IgD-negative memory B cell (primary cell): ENCODE results near the gene ZNF800. TPM values are rescaled to one million over a fixed set of nuclear protein-coding genes. Genes with fewer than 3 reads are reported as not detected.

ENCODE experiments used
- H3K27ac Mint-ChIP-seq, 3 donors: one replicate each; pipeline ENCODE4 v1.8.0; 2020 to 2022; ENCODE audit warnings: mild to moderate bottlenecking in 3 of 3, mixed read lengths in 3 of 3, moderate library complexity in 1 of 3
- H3K27me3 Mint-ChIP-seq: one replicate; pipeline ENCODE4 v1.8.0; 2021; ENCODE audit warnings: mixed read lengths
- H3K36me3 Mint-ChIP-seq: one replicate; pipeline ENCODE4 v1.8.0; 2020; ENCODE audit warnings: mild to moderate bottlenecking, mixed read lengths
- H3K4me1 Mint-ChIP-seq, 3 donors: one replicate each; pipeline ENCODE4 v1.8.0; 2020 to 2022; ENCODE audit warnings: mixed read lengths in 3 of 3, mild to moderate bottlenecking in 1 of 3
- H3K4me3 Mint-ChIP-seq, 4 donors: one replicate each; pipeline ENCODE4 v1.8.0; 2020 to 2022; ENCODE audit warnings: mild to moderate bottlenecking in 4 of 4, mixed read lengths in 4 of 4, moderate library complexity in 3 of 4
- H3K9me3 Mint-ChIP-seq, 3 donors: one replicate each; pipeline ENCODE4 v1.8.0; 2020 to 2021; ENCODE audit warnings: mixed read lengths in 3 of 3, mild to moderate bottlenecking in 1 of 3
- polyA plus RNA-seq: library from polyadenylated mRNA; unstranded; fragments of 300-500 nt; fragmentation: Illumina TruSeq; gene quantifications from one replicate; pipeline ENCODE4 v1.2.3, GENCODE V29; 2021

The ZNF800 gene
- polyA plus RNA-seq, 1 donor from 2014 or later = 51.9 TPM

DNA sequence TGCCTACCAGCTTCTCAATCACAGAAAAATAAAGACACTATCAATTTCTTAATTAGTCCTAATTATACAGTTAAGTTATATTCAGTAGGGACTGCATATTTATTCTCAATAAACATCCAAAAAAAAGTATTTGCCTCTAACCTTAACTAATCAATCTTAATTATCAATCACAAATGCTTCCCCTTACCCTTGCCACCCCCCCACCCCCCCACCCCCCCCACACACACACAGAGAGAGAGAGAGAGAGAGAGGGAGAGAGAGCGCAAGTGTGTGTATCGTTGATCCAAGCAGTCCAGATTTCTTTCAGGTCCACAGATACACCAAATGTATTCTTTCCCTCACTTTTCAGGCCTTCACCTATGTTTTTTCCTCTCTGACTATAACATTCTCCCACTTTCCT lies 12.9 kb downstream of the ZNF800 start:
- H3K27me3 Mint-ChIP-seq = no peaks in the 10 kb centered on the region
- H3K27ac Mint-ChIP-seq = no peak overlapping the region
- peaks cover 2% of the 10 kb centered on the region for H3K36me3 Mint-ChIP-seq
- H3K9me3 Mint-ChIP-seq = no peaks in the 10 kb centered on the region
- H3K4me1 Mint-ChIP-seq = peaks cover 26 to 44% (median 38%) of the 10 kb centered on the region in 3 donors
- H3K4me3 Mint-ChIP-seq = no peak overlapping the region

DNA sequence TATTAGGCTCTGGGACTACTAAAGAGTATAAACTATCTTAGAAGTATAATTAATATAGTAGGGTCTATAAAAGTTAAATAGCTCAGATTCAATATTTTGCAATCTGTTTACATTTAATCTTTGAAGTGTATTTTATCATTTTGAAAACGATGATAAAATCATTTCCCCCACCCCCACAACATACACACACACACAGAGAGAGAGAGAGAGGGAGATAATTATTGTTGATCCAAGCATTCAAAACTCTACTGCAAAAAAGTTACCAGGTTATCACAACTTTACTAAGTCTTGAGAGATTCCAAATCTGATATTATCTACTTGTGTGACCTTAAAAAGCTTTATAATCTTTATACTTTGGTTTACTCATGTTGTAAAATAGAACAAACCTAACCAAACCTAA lies 14.0 kb downstream of the ZNF800 start:
- no peak overlapping the region for H3K27ac Mint-ChIP-seq
- peaks cover 29 to 45% (median 38%) of the 10 kb centered on the region in 3 donors for H3K4me1 Mint-ChIP-seq
- H3K27me3 Mint-ChIP-seq = no peaks in the 10 kb centered on the region

DNA sequence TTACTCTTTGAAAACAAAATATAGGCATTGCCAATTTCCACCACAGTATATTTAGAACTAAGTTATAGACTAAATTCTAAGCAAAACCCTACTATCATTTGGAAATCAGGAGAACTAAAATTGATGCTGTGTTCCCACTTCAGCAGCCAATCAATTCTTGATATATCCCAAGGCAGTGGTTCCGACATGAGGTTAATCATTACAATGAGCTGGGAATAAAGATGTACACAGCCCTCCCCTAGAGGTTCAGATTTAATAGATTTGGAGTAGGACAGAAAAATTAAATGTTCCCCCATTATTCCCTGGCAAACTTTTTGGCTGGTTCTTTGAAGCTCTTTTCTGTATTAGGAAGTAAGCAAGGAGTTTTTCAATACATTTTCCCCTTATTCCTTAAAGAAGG lies 15.1 kb downstream of the ZNF800 start:
- H3K27me3 Mint-ChIP-seq = no peaks in the 10 kb centered on the region
- peaks cover 4% of the 10 kb centered on the region for H3K36me3 Mint-ChIP-seq
- H3K4me1 Mint-ChIP-seq = peaks cover 23 to 36% (median 30%) of the 10 kb centered on the region in 3 donors

More for the DNA sequence above, 14.0 kb downstream of the ZNF800 start:
- Mint-ChIP-seq H3K36me3 (peaks cover 4% of the 10 kb centered on the region), H3K4me3 (no peak overlapping the region), H3K9me3 (no peaks in the 10 kb centered on the region)

DNA sequence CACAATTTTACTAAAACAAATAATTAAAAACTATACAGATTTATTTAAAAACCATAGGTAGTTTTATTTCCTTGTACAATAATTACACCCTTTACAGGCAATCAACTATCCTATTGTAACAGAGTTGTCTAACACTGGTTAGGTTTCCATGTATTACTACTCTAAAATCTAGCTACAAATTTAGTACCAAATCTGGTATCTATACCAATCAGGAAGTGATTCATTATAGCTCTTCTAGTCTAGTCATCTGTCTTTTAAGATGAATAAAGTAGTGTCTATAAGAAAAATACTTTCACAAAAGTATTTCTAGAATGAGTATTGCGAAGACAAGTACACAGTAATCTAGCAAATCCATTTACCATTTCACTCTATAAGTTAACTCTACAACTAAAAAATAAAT lies 16.9 kb downstream of the ZNF800 start:
- peaks cover 14 to 26% (median 15%) of the 10 kb centered on the region in 3 donors for H3K4me1 Mint-ChIP-seq
- peaks cover 4% of the 10 kb centered on the region for H3K36me3 Mint-ChIP-seq
- H3K27ac Mint-ChIP-seq = no peak overlapping the region
- H3K27me3 Mint-ChIP-seq = no peaks in the 10 kb centered on the region
- no peak overlapping the region for H3K4me3 Mint-ChIP-seq
- H3K9me3 Mint-ChIP-seq = no peaks in the 10 kb centered on the region

More for the DNA sequence above, 15.1 kb downstream of the ZNF800 start:
- Mint-ChIP-seq H3K9me3 (no peaks in the 10 kb centered on the region), H3K4me3 (no peak overlapping the region), H3K27ac (no peak overlapping the region)

DNA sequence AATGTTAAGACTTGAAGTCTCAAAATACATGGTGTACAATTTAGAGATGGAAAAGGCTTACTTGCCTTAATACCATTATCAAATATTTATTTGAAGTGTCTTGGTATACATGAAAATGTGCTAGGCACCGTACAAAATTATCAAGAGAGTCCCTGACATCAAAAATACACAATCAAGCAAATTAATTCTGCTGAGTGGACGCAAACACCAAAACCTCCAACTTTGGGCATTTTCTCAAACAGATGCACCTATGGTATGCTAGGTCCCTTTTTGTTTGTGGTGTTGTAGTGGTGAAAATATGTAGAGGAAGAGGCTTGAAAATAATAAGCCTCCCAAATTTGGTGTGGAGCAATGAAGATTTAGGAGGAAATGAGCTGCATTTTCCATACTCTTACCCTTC lies 24.8 kb downstream of the ZNF800 start:
- Mint-ChIP-seq H3K4me3 (no peak overlapping the region), H3K4me1 (peaks cover 0 to 18% (median 1%) of the 10 kb centered on the region in 3 donors), H3K27me3 (no peaks in the 10 kb centered on the region), H3K9me3 (no peaks in the 10 kb centered on the region), H3K27ac (no peak overlapping the region), H3K36me3 (peaks cover 2% of the 10 kb centered on the region)

DNA sequence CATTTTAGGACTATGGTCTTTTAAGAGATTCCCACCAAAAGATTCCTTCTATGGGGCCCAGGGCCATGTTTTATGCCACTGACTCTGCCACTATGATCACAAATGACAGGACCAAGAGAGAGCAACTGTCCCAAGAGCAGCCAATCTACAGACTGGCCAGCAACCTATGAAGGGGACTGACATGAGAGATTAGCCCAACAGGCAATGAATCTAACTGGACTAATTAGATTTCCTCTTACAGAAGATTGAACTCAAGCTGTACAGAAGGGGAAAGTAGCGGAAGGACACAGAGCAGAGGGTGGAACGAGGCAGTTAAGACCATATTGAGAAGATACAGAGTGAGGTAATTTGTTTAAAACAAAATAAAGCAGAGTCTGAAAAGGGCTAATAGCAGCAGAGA lies 25.8 kb downstream of the ZNF800 start:
- no peaks in the 10 kb centered on the region for H3K27me3 Mint-ChIP-seq
- peaks cover 2% of the 10 kb centered on the region for H3K36me3 Mint-ChIP-seq
- peak overlapping the region in 1 of 3 donors; percentile 59 for H3K27ac Mint-ChIP-seq
- H3K4me1 Mint-ChIP-seq = peaks cover 0 to 18% (median 1%) of the 10 kb centered on the region in 3 donors
- H3K4me3 Mint-ChIP-seq = no peak overlapping the region
- H3K9me3 Mint-ChIP-seq = no peaks in the 10 kb centered on the region

DNA sequence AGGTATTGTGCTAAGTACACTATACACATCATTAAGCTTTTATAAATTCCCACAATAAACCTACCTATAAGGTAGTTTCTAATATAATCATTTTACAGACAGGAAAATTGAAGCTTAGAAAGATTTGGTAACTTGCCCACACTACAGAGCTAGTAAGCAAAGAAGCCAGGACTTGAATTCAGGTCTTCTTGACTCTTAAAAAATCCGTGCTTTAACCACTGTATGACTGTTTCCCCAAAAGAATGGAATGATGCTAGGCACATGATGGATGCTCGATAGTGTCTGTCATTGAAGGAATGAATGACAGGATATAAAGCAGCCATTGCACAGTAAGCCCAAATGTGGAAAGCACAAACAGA lies 26.6 kb downstream of the ZNF800 start:
- H3K4me3 Mint-ChIP-seq = no peak overlapping the region
- H3K4me1 Mint-ChIP-seq = peaks cover 0 to 18% (median 1%) of the 10 kb centered on the region in 3 donors
- H3K36me3 Mint-ChIP-seq = peaks cover 2% of the 10 kb centered on the region
- no peak overlapping the region for H3K27ac Mint-ChIP-seq
- no peaks in the 10 kb centered on the region for H3K9me3 Mint-ChIP-seq
- no peaks in the 10 kb centered on the region for H3K27me3 Mint-ChIP-seq

DNA sequence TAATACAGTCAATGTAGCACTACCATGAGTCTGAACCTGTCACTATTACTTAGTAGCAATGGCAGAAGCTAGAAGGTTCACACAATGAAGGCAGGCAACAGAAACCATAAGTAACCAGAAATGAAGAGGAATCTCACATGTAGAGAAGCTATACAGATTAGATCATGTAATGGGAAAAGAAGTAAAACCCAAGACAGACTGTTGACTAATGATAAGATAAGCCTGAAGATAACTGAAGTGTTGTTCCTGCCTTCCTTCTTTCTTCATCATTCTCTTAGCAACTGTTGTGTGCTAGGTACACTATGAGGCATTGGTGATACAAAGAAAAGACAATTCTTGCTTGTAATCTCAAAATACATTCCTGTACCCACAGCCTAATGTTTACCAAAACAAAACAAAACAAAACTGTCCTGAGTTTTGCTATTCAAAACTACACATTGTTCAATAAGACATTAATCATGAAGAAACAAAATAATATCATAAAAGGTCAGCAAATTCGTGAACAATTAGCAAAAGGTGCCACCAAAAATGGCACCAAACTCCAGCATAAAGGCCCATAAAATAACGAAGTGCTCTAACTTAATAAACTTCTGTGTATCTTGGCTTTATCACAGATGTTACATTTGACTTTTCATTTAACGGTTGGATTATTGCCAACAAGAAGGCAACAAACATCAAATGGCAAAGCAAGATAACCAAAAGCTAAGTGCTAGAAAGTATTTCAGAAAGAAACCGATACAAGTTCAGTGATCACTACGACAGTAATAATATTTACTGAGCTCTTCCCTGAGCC lies 27.1 kb downstream of the ZNF800 start:
- H3K36me3 Mint-ChIP-seq = peaks cover 2% of the 10 kb centered on the region
- H3K4me3 Mint-ChIP-seq = no peak overlapping the region
- H3K27ac Mint-ChIP-seq = no peak overlapping the region
- no peaks in the 10 kb centered on the region for H3K9me3 Mint-ChIP-seq
- H3K4me1 Mint-ChIP-seq = peaks cover 0 to 18% (median 1%) of the 10 kb centered on the region in 3 donors
- no peaks in the 10 kb centered on the region for H3K27me3 Mint-ChIP-seq

DNA sequence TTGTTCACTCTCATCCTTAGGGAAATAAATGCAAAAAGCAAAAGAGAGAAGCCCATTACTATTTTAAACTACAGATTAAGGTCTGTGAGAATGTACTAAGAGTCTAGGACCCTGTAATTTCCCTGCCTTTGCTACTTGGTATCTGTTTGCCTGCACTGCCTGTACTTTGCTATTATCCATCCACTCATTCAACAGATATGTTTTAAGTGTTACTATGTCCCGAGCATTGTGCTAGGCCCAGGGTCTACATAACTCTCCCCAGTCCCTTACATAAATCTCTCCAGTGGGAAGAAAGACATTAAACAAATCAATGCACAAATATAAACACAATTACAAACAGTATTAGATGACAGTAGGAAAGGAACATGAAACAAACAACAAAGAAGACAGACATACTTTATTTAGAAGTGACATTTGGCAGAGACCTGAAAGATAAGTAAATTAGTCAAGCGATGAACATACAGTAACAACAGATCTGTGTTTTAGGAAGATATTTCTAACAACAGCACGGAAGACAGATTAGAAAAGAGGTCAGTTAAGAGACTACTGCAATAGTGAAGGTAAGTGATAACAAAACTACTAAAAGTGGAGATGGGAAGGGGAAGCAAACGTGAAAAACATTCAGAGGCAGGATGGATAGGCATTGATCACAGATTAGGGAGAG lies 30.0 kb downstream of the ZNF800 start:
- Mint-ChIP-seq H3K36me3 (peaks cover 2% of the 10 kb centered on the region), H3K4me1 (peaks cover 1 to 6% (median 6%) of the 10 kb centered on the region in 3 donors), H3K4me3 (no peak overlapping the region), H3K27ac (no peak overlapping the region), H3K9me3 (no peaks in the 10 kb centered on the region), H3K27me3 (no peaks in the 10 kb centered on the region)

DNA sequence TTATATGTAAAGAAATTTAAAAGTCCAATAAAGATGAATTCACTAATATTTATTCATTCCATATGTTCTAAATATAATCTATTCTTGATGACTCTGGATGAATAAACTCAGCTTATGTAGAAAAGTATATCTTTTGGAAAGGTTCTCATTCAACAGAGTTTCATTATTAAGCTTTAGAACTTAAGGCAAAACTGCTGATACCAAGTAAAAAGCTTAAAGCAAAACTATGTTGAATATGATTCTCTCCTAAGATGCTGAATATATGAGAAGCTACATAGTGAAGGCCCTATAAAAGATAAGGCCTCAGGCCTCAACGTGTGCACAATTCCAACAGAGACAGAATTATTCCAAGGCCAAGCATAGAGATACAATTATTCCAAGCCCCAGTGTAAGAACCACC lies 30.8 kb downstream of the ZNF800 start:
- no peak overlapping the region for H3K27ac Mint-ChIP-seq
- H3K27me3 Mint-ChIP-seq = no peaks in the 10 kb centered on the region
- peaks cover 1 to 6% (median 6%) of the 10 kb centered on the region in 3 donors for H3K4me1 Mint-ChIP-seq

DNA sequence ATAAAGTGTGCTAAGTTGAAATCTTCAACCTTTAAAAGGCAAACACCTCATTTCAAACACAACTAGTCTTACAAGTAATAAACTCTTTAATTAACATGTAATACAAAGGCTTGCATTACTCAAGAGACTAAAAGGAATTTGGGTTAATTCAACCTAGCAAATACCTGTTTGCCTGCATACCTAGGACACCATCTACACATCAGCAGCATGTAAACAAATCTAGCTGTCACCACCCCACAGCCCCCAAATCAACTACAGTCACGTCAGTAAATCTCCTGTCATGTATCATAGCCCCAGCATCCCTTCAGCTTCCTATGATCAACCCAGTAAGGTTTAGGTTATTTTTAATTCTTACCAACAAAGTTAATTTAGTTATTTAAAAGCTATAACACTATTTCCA lies 33.5 kb downstream of the ZNF800 start:
- Mint-ChIP-seq H3K36me3 (no peaks in the 10 kb centered on the region), H3K27ac (no peak overlapping the region), H3K4me3 (no peak overlapping the region), H3K4me1 (peaks cover 0 to 7% (median 2%) of the 10 kb centered on the region in 3 donors), H3K9me3 (no peaks in the 10 kb centered on the region), H3K27me3 (no peaks in the 10 kb centered on the region)

More for the DNA sequence above, 30.8 kb downstream of the ZNF800 start:
- Mint-ChIP-seq H3K36me3 (peaks cover 2% of the 10 kb centered on the region), H3K9me3 (no peaks in the 10 kb centered on the region), H3K4me3 (no peak overlapping the region)

DNA sequence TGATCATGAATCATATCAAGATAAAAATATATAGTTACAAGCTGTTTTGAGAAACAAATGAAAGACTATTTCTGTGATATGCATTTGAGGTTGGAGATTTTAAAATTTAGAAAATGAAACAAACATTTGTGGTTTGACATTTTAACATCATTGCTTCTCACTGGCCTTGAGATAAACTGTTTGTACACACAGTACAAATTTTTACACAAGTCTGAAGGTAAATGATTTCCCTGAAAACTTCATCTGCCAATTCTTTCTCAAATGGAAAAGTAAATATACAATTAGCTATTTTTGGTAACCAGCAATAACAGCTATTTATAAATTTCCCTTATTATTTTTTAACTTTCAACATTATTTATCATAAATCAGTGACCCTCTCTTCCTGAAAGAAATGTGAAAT lies 38.6 kb downstream of the ZNF800 start:
- Mint-ChIP-seq H3K27me3 (no peaks in the 10 kb centered on the region), H3K4me3 (no peak overlapping the region), H3K4me1 (peaks cover 2 to 26% (median 7%) of the 10 kb centered on the region in 3 donors), H3K27ac (no peak overlapping the region), H3K36me3 (peaks cover 2% of the 10 kb centered on the region), H3K9me3 (no peaks in the 10 kb centered on the region)

DNA sequence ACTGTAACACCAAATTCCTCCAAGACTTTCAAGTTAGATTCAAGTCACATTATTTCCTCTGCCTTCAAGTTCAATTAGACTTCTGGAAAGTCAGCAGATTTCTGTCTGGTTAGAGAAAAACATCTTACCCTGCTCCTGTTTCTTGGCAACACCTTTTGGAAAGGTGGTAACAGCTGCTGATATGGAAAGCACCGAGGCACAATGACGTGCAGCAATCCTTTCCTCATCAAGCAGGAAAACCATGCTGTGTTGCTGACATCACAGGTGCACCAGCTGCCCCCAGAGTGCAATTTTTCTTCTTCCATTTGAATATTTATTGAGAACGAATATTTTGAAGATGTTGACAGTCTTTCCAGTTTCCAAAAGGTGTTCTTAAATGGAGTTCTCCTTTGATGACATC lies 41.9 kb downstream of the ZNF800 start:
- Mint-ChIP-seq H3K9me3 (no peaks in the 10 kb centered on the region), H3K36me3 (peaks cover 2% of the 10 kb centered on the region), H3K27me3 (peaks cover 2% of the 10 kb centered on the region), H3K4me1 (peaks cover 6 to 33% (median 20%) of the 10 kb centered on the region in 3 donors), H3K27ac (no peak overlapping the region), H3K4me3 (no peak overlapping the region)

DNA sequence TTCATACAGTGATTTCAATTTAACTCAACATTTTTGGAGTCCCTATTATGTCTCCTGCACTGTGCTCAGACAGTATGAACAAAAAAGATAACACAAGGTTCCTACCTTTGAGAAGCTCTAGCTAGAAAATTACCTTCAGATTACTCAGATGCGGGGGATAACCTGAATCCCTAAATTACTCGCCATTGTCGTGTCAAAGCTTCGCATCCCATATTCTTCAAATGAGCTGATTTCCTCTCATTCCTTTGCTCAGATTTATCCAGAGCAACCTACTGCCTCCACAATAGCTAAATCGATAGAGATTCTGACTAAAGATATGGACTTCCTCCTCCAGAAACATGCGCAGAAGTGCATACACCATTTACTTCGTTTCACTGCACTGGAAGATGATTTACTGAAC lies 42.6 kb downstream of the ZNF800 start:
- peak overlapping the region in 1 of 3 donors; percentile 50 for H3K27ac Mint-ChIP-seq

DNA sequence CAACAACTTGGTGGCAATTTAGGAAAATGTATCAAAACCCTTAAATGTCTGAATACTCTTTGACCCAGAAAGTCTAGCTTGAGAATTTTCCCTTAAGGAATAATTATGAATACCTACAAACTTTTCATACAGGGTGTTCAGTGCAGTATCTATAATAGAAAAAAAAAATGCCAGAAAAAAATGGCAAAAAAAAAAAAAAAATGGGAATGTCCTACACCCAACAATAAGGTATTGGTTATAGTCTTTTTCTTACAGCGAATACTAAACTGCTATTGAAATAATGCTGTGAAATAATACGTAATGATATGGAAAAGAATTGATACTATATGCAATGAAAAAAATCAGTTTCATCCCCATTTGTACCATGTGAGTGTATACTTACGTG lies 44.3 kb downstream of the ZNF800 start:
- H3K36me3 Mint-ChIP-seq = peaks cover 2% of the 10 kb centered on the region
- peaks cover 2% of the 10 kb centered on the region for H3K27me3 Mint-ChIP-seq
- H3K27ac Mint-ChIP-seq = no peak overlapping the region
- no peaks in the 10 kb centered on the region for H3K9me3 Mint-ChIP-seq
- H3K4me3 Mint-ChIP-seq = peak overlapping the region; percentile 2 to 83 (median 69)
- peaks cover 5 to 33% (median 19%) of the 10 kb centered on the region in 3 donors for H3K4me1 Mint-ChIP-seq

More for the DNA sequence above, 42.6 kb downstream of the ZNF800 start:
- peaks cover 2% of the 10 kb centered on the region for H3K36me3 Mint-ChIP-seq
- peaks cover 5 to 33% (median 19%) of the 10 kb centered on the region in 3 donors for H3K4me1 Mint-ChIP-seq
- H3K4me3 Mint-ChIP-seq = no peak overlapping the region
- peaks cover 2% of the 10 kb centered on the region for H3K27me3 Mint-ChIP-seq
- H3K9me3 Mint-ChIP-seq = no peaks in the 10 kb centered on the region
